ENCODE results near the gene RBM33.

Gene RBM33

DNA sequence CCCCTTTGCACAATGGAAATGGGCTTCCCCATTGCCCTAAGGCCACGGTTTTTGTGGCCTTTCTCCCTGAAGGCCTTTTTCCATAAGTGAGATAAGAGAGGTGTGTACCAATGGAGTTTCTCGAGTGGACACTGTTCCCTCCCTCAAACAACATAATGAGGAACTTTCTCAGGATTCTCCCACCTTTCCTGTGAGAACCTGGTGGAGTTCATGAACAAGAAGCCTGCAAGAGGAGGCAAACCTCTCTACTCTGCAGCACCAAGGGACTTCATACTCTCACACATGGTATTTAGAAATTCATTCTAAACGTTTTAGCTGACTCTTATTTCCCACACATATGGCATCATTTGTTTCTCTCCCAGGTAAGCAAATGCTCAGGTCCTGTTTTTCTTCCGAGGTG, 7.3 kb upstream of the RBM33 start:
- Mint-ChIP-seq H3K4me3 (no peak overlapping the region), H3K4me1 (no peaks in the 10 kb centered on the region), H3K9me3 (peaks cover 15% of the 10 kb centered on the region), H3K27ac (ENCODE audit: low read depth) (no peak overlapping the region), H3K27me3 (peaks cover 38% of the 10 kb centered on the region), H3K36me3 (ENCODE audit: insufficient read depth) (peaks cover 4% of the 10 kb centered on the region)
- no peak for DNase-seq (ENCODE audit: low spot score in 2 of 2)
- ATAC-seq (replicated peaks; ENCODE audit: extremely low read depth, poor library complexity, severe bottlenecking) = no peak

DNA sequence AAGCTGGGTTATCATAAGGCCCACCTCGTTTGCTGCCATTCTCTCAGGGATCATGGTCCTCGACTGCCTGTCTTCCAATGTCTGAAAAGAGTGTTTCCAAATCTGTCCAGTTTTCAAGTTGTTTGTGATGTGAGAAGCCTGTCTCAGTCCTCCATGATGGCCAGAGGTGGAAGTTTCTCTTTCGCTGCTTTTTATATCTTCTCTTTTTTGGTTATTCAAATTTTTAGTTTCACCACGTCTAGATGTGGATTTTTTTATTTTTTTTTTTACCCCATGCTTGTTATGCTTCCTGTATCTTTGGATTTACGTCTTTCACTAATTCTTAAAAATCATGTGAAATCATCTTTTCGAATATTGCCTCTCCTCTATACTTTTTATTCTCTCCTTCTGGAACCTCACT, 6.1 kb upstream of the RBM33 start:
- H3K9me3 Mint-ChIP-seq = peaks cover 15% of the 10 kb centered on the region
- H3K4me3 Mint-ChIP-seq = no peak overlapping the region
- no peak for ATAC-seq (replicated peaks; ENCODE audit: extremely low read depth, poor library complexity, severe bottlenecking)
- H3K36me3 Mint-ChIP-seq (ENCODE audit: insufficient read depth) = peaks cover 9% of the 10 kb centered on the region
- no peak for DNase-seq (ENCODE audit: low spot score in 2 of 2)
- H3K27ac Mint-ChIP-seq (ENCODE audit: low read depth) = no peak overlapping the region
- peaks cover 38% of the 10 kb centered on the region for H3K27me3 Mint-ChIP-seq
- H3K4me1 Mint-ChIP-seq = peaks cover 1% of the 10 kb centered on the region

DNA sequence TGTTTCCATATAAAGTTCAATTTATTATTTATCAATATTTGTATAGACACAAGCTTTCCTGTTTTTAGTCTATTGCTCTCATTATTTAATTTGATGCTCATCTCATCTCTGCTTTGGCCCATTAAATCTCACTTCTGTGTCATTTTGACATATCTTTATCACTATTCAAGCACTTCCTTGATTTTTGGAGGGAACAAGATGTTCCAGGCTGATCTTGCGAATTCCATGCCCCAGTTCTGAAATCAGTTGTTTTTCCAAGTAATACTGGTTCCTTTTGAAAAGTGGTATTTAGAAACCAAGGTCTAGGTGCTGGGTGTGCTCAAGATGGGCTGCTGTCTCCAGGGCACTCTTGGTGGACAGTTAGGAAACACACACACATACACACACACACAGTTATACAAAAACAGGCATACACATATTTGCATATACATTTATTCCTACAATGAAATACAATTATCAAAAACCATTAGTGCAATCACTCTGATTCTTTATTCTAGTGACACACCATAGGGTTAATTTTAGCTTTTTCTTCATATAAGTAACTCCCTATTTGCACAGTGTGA, 4.4 kb upstream of the RBM33 start:
- H3K9me3 Mint-ChIP-seq = peaks cover 15% of the 10 kb centered on the region
- DNase-seq (ENCODE audit: low spot score in 2 of 2) = no peak
- H3K27ac Mint-ChIP-seq (ENCODE audit: low read depth) = no peak overlapping the region
- H3K27me3 Mint-ChIP-seq = peaks cover 38% of the 10 kb centered on the region
- ATAC-seq (replicated peaks; ENCODE audit: extremely low read depth, poor library complexity, severe bottlenecking) = no peak
- peaks cover 13% of the 10 kb centered on the region for H3K4me1 Mint-ChIP-seq
- H3K36me3 Mint-ChIP-seq (ENCODE audit: insufficient read depth) = peaks cover 14% of the 10 kb centered on the region
- H3K4me3 Mint-ChIP-seq = no peak overlapping the region

DNA sequence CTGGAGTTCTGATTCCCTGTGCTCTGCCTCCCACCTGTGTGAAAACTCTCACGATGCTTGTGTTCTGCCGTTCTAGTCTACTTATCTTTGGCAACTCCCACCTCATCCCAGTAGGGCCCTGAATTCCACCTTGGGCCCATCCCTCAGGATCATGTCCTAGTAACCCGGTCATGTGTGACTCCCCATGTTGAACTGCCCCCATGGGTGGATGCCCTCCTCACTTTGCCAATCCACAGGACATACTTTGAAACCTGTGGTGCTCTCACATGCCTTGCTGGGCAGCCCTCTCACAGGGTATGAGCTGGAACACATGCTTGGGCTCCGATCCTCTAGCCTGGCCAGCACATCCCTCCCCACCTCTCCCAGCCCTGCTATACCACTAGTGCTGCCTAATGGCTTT, 3.8 kb upstream of the RBM33 start:
- peaks cover 18% of the 10 kb centered on the region for H3K36me3 Mint-ChIP-seq (ENCODE audit: insufficient read depth)

DNA sequence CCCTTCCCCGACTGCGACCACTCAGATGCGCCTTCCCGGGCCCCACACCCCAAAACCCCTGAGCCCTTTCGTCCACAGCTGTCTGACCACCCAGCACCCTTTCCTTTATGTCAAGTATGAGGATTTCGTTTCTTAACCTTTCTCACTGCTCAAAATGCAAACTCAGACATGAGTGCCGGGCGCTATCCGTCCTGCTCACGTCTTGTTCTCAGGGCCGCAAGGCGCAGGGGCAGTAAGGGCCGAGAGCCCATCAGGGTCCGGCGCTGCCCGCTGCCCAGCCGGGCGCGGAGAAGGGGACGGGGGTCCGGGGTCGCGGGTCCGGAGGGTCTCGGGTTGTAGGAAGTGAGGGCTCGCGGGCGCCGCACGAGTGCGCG, 670 bp upstream of the RBM33 start:
- peak overlapping the region; percentile 99 for H3K27ac Mint-ChIP-seq (ENCODE audit: low read depth)
- no peak for DNase-seq (ENCODE audit: low spot score in 2 of 2)
- H3K36me3 Mint-ChIP-seq (ENCODE audit: insufficient read depth) = peaks cover 24% of the 10 kb centered on the region
- ATAC-seq (replicated peaks; ENCODE audit: extremely low read depth, poor library complexity, severe bottlenecking) = peak; percentile 19
- H3K9me3 Mint-ChIP-seq = peaks cover 3% of the 10 kb centered on the region
- peak overlapping the region; percentile 93 for H3K4me3 Mint-ChIP-seq
- peaks cover 45% of the 10 kb centered on the region for H3K4me1 Mint-ChIP-seq
- H3K27me3 Mint-ChIP-seq = peaks cover 8% of the 10 kb centered on the region

More for the DNA sequence above, 3.8 kb upstream of the RBM33 start:
- H3K4me3 Mint-ChIP-seq = no peak overlapping the region
- DNase-seq (ENCODE audit: low spot score in 2 of 2) (no peak), ATAC-seq (replicated peaks; ENCODE audit: extremely low read depth, poor library complexity, severe bottlenecking) (no peak)
- peaks cover 37% of the 10 kb centered on the region for H3K27me3 Mint-ChIP-seq
- peaks cover 14% of the 10 kb centered on the region for H3K9me3 Mint-ChIP-seq
- no peak overlapping the region for H3K27ac Mint-ChIP-seq (ENCODE audit: low read depth)
- peaks cover 19% of the 10 kb centered on the region for H3K4me1 Mint-ChIP-seq

DNA sequence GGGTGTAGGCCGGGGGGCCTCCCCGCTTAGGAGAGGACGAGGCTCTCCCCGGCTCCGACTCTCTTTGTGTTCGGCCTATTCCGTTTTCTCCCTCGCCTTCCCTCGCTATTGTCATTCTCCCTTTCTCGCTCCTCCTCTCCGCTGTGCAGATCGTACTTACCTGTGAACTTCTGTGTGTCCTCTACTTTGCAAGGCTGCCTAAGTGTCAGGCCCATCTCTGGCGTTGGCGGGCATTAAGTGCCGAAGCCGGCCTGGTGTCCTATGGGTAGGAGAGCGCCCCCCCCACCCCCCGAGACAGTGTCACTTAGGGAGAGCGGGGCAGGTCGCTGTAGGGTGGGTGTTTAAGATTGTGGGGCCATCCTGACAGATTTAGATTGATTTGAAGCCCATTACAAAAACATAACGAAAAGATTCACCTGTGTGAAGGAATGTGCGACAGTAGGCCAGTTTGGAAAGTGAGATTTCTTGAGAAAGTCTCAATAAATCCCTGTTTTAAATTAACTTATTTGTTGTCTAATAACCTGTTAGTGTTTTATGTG, 579 bp downstream of the RBM33 start:
- peak overlapping the region; percentile 93 for H3K4me3 Mint-ChIP-seq
- peak overlapping the region; percentile 99 for H3K27ac Mint-ChIP-seq (ENCODE audit: low read depth)
- peaks cover 7% of the 10 kb centered on the region for H3K9me3 Mint-ChIP-seq
- ATAC-seq (replicated peaks; ENCODE audit: extremely low read depth, poor library complexity, severe bottlenecking) (peak; percentile 57), DNase-seq (ENCODE audit: low spot score in 2 of 2) (peak in 1 of 2 donors; percentile 20)
- H3K36me3 Mint-ChIP-seq (ENCODE audit: insufficient read depth) = peaks cover 30% of the 10 kb centered on the region
- H3K4me1 Mint-ChIP-seq = peaks cover 57% of the 10 kb centered on the region
- H3K27me3 Mint-ChIP-seq = no peaks in the 10 kb centered on the region

DNA sequence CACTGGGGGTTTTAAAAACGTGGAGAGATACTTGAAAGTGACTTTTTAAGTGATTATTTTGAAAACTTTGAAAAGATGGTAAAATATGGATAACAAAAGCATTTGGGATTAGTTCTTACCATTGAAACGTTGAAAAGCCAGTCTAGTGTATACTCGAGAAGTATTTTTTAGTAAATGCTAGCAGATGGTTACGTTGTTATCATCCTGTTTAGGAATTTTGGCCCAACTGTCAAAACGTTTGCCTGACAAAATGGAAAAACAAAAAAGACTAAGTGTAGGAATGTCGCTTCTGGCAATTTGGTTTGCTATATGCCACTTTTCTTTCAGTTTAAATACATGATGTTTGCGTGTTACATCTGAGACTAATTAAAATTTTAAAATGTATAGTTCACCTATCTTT, 1.2 kb downstream of the RBM33 start:
- ATAC-seq (replicated peaks; ENCODE audit: extremely low read depth, poor library complexity, severe bottlenecking) (no peak), DNase-seq (ENCODE audit: low spot score in 2 of 2) (no peak)
- peaks cover 63% of the 10 kb centered on the region for H3K4me1 Mint-ChIP-seq
- H3K4me3 Mint-ChIP-seq = peak overlapping the region; percentile 93
- peak overlapping the region; percentile 99 for H3K27ac Mint-ChIP-seq (ENCODE audit: low read depth)
- peaks cover 31% of the 10 kb centered on the region for H3K36me3 Mint-ChIP-seq (ENCODE audit: insufficient read depth)
- no peaks in the 10 kb centered on the region for H3K27me3 Mint-ChIP-seq
- peaks cover 7% of the 10 kb centered on the region for H3K9me3 Mint-ChIP-seq

DNA sequence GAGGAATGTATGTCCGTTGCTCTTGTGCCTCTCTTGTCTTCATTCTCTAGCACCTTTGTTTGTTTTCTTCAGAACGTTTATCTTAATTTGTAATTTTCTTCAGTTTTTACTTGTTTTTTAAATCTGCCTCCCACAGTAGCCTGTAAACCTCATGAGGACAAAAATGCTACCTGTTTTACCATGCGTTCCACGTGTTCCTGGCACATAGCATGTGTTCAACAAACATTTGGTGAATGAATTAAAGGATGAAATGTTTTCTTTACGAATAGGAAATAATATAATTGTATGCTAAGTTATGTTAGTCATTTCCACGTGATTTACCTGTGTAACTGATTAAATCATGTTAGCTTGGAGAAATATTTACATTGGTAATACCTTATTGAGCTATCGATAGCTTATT, 2.2 kb downstream of the RBM33 start:
- DNase-seq (ENCODE audit: low spot score in 2 of 2) = no peak
- Mint-ChIP-seq H3K27me3 (no peaks in the 10 kb centered on the region), H3K4me3 (peak overlapping the region; percentile 93), H3K36me3 (ENCODE audit: insufficient read depth) (peaks cover 34% of the 10 kb centered on the region), H3K9me3 (peaks cover 7% of the 10 kb centered on the region), H3K27ac (ENCODE audit: low read depth) (peak overlapping the region; percentile 27), H3K4me1 (peaks cover 73% of the 10 kb centered on the region)
- ATAC-seq (replicated peaks; ENCODE audit: extremely low read depth, poor library complexity, severe bottlenecking) = no peak

DNA sequence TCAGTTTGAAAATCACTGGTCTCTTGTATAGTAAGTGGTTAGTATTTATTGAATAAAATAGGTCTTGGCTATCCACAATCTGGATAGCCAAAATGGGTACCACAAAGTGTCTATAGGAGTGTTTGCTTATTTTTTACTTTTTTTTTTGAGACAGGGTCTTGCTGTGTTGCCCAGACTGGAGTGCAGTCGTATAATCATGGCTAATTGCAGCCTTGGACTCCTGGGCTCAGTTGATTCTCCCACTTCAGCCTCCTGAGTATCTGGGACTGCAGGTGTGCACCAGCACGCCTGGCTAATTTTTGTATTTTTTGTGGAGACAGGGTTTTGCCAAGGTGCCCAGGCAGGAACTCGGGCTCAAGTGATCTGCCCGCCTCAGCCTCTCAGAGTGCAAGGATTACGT, 2.8 kb downstream of the RBM33 start:
- peaks cover 80% of the 10 kb centered on the region for H3K4me1 Mint-ChIP-seq

DNA sequence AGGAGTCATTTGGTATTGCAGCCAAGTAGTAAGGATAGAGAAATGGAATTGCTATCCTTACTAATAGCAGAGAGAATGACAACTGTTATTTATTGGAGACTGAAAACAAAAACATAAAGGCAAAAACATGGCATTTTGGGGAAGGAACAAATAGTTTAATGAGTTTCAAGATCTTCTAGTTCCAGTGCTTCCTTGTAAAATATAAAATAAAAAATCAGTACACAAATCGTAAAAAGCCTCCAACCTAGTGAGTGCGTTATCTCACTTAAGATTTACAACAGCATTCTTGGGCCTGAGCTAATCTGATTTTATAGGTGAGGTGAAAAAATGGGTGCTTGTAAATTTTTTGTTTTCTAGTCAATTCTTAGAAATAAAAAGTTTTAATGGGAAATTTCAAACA, 3.3 kb downstream of the RBM33 start:
- DNase-seq (ENCODE audit: low spot score in 2 of 2) (no peak), ATAC-seq (replicated peaks; ENCODE audit: extremely low read depth, poor library complexity, severe bottlenecking) (no peak)
- Mint-ChIP-seq H3K9me3 (peaks cover 7% of the 10 kb centered on the region), H3K27ac (ENCODE audit: low read depth) (no peak overlapping the region), H3K4me3 (no peak overlapping the region), H3K36me3 (ENCODE audit: insufficient read depth) (peaks cover 27% of the 10 kb centered on the region), H3K27me3 (no peaks in the 10 kb centered on the region), H3K4me1 (peaks cover 84% of the 10 kb centered on the region)

More for the DNA sequence above, 2.8 kb downstream of the RBM33 start:
- ATAC-seq (replicated peaks; ENCODE audit: extremely low read depth, poor library complexity, severe bottlenecking) (no peak), DNase-seq (ENCODE audit: low spot score in 2 of 2) (no peak)
- no peak overlapping the region for H3K27ac Mint-ChIP-seq (ENCODE audit: low read depth)
- H3K9me3 Mint-ChIP-seq = peaks cover 7% of the 10 kb centered on the region
- no peaks in the 10 kb centered on the region for H3K27me3 Mint-ChIP-seq
- H3K4me3 Mint-ChIP-seq = no peak overlapping the region
- peaks cover 28% of the 10 kb centered on the region for H3K36me3 Mint-ChIP-seq (ENCODE audit: insufficient read depth)

DNA sequence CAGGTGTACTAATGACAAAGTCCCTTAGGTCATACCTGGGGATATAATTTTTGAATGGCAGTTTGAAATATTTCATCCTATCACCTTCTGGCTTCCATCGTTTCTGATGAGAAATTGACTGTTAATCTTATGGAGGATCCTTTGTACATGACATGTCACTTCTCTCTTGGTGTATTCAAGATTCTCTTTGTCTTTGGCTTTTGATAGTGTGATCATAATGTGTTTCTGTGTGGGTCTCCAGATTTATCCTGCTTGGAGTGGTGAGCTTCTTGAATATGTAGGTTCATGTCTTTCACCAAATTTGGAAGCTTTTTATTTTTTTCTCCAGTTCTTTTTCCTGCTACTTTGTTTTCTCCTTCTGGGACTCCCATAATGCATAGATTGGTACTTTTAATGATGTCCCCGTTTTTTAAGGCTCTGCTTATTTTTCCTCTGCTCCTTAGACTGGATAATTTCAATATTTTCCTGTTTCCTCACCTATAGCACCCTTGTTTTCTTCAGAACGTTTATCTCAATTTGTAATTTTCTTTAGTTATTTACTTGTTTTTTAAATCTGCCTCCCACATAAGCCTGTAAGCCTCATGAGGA, 4.4 kb downstream of the RBM33 start:
- no peaks in the 10 kb centered on the region for H3K27me3 Mint-ChIP-seq
- peaks cover 84% of the 10 kb centered on the region for H3K4me1 Mint-ChIP-seq
- H3K27ac Mint-ChIP-seq (ENCODE audit: low read depth) = no peak overlapping the region
- DNase-seq (ENCODE audit: low spot score in 2 of 2) (no peak), ATAC-seq (replicated peaks; ENCODE audit: extremely low read depth, poor library complexity, severe bottlenecking) (no peak)
- peak overlapping the region; percentile 1 for H3K4me3 Mint-ChIP-seq
- H3K9me3 Mint-ChIP-seq = peaks cover 7% of the 10 kb centered on the region
- H3K36me3 Mint-ChIP-seq (ENCODE audit: insufficient read depth) = peaks cover 27% of the 10 kb centered on the region

DNA sequence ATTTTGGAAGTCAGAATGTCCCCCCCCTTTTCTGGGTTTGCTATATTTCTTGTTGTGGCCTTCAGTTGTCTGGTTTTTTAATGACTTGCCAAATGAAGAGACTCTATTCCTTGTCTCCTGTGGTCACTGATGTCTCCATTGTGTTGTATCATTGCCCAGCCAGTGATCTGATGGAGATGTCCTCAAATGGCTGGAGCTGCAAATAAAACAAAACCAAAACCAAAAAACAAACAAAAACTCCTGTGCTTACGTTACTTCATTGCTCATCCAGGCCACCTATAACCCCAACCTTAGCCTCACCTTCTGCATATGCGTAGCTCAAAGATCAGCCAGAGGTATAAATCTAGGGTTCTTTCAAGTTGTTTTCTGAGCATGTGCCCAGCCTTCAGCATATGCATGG, 5.1 kb downstream of the RBM33 start:
- H3K4me1 Mint-ChIP-seq = peaks cover 87% of the 10 kb centered on the region
- DNase-seq (ENCODE audit: low spot score in 2 of 2) = no peak
- H3K27ac Mint-ChIP-seq (ENCODE audit: low read depth) = no peak overlapping the region
- H3K36me3 Mint-ChIP-seq (ENCODE audit: insufficient read depth) = peaks cover 24% of the 10 kb centered on the region
- H3K27me3 Mint-ChIP-seq = no peaks in the 10 kb centered on the region
- ATAC-seq (replicated peaks; ENCODE audit: extremely low read depth, poor library complexity, severe bottlenecking) = no peak
- peaks cover 7% of the 10 kb centered on the region for H3K9me3 Mint-ChIP-seq
- H3K4me3 Mint-ChIP-seq = peak overlapping the region; percentile 16

Measured in central memory CD8-positive, alpha-beta T cell (primary cell).